MM.1S (cell line): Measurements from ENCODE around the gene UTF1.

Experiments used
- DNase-seq: peaks from one replicate; pipeline ENCODE4 v3.0.0-alpha.2; 2015
- H2AFZ ChIP-seq: fragments of 300-600 bp; sonication (generic); 2 replicates; pipeline ENCODE4 v1.6.0; 2016; ENCODE audit warnings: antibody characterized with exemption, low read length
- H3F3A ChIP-seq: fragments of 300-600 bp; sonication (generic); 2 replicates; pipeline ENCODE4 v1.6.1; 2016; ENCODE audit warnings: mild to moderate bottlenecking, antibody characterized with exemption, low read length, moderate library complexity, mixed read lengths; ENCODE audit not compliant: insufficient read depth
- H3K27ac ChIP-seq: fragments of 300-600 bp; sonication (generic); 2 replicates; pipeline ENCODE4 v1.5.1; 2016; ENCODE audit warnings: mild to moderate bottlenecking, low read length
- H3K27me3 ChIP-seq: fragments of 300-600 bp; sonication (generic); replicated peaks from 2 replicates; pipeline ENCODE4 v1.6.0; 2016; ENCODE audit warnings: low read length; ENCODE audit not compliant: insufficient read depth
- H3K36me3 ChIP-seq: fragments of 300-600 bp; sonication (generic); replicated peaks from 2 replicates; pipeline ENCODE4 v1.6.1; 2016; ENCODE audit warnings: mild to moderate bottlenecking, low read length, mixed read lengths; ENCODE audit not compliant: insufficient read depth
- H3K4me1 ChIP-seq: fragments of 300-600 bp; sonication (generic); 2 replicates; pipeline ENCODE4 v1.6.1; 2016; ENCODE audit warnings: low read length, mixed read lengths
- H3K4me2 ChIP-seq: fragments of 300-600 bp; sonication (generic); 2 replicates; pipeline ENCODE4 v1.6.0; 2016; ENCODE audit warnings: low read depth, low read length
- H3K4me3 ChIP-seq: fragments of 300-600 bp; sonication (generic); 2 replicates; pipeline ENCODE4 v1.5.1; 2016; ENCODE audit warnings: low read length, mixed read lengths
- H3K79me2 ChIP-seq: fragments of 300-600 bp; sonication (generic); 2 replicates; pipeline ENCODE4 v1.6.1; 2016; ENCODE audit warnings: mixed run types, low read length, mixed read lengths
- H3K9ac ChIP-seq: fragments of 300-600 bp; sonication (generic); 2 replicates; pipeline ENCODE4 v1.6.1; 2016; ENCODE audit warnings: low read length, mixed read lengths
- H3K9me2 ChIP-seq: fragments of 300-600 bp; sonication (generic); replicated peaks from 2 replicates; pipeline ENCODE4 v1.6.1; 2016; ENCODE audit warnings: mild to moderate bottlenecking, low read length, mixed read lengths; ENCODE audit not compliant: insufficient read depth
- H3K9me3 ChIP-seq: fragments of 300-600 bp; sonication (generic); replicated peaks from 2 replicates; pipeline ENCODE4 v1.6.1; 2016; ENCODE audit warnings: mild to moderate bottlenecking, low read length, mixed read lengths; ENCODE audit not compliant: insufficient read depth
- H4K20me1 ChIP-seq: fragments of 300-600 bp; sonication (generic); 2 replicates; pipeline ENCODE4 v1.6.1; 2016; ENCODE audit warnings: mild to moderate bottlenecking, low read length, moderate library complexity, mixed read lengths; ENCODE audit not compliant: insufficient read depth
- CTCF ChIP-seq: fragments of 300-600 bp; sonication (generic); IDR thresholded peaks from 2 replicates; pipeline ENCODE4 v1.5.1; 2016; ENCODE audit warnings: antibody characterized with exemption, low read length, mixed read lengths
- EZH2 ChIP-seq: fragments of 300-600 bp; sonication (generic); optimal IDR thresholded peaks from 2 replicates; pipeline ENCODE3; 2017; ENCODE audit warnings: low read depth, mild to moderate bottlenecking, antibody characterized with exemption, low read length, mixed read lengths
- EZH2phosphoT487 ChIP-seq: fragments of 300-600 bp; sonication (generic); IDR thresholded peaks from 2 replicates; pipeline ENCODE4 v1.6.1; 2018; ENCODE audit warnings: antibody characterized with exemption, low read length

Gene UTF1

GRCh38 chr10:133202778-133203651, 27.0 kb upstream of the UTF1 start:
- no peaks in the 10 kb centered on the region for H3F3A ChIP-seq

GRCh38 chr10:133203652-133204195, 26.3 kb upstream of the UTF1 start:
- Histone ChIP-seq H3K4me2 (no peak overlapping the region), H3K9ac (no peak overlapping the region), H3K36me3 (no peaks in the 10 kb centered on the region), H3K9me2 (no peaks in the 10 kb centered on the region), H3F3A (no peaks in the 10 kb centered on the region), H3K27me3 (peaks cover 66% of the 10 kb centered on the region), H3K27ac (no peak overlapping the region), H3K4me3 (no peak overlapping the region), H3K79me2 (no peaks in the 10 kb centered on the region), H3K9me3 (no peaks in the 10 kb centered on the region), H3K4me1 (no peaks in the 10 kb centered on the region), H4K20me1 (no peaks in the 10 kb centered on the region), H2AFZ (no peak overlapping the region)
- TF ChIP-seq EZH2 (no peak), EZH2phosphoT487 (no peak), CTCF (no peak)
- DNase-seq = no peak

More at GRCh38 chr10:133202778-133203651, 27.0 kb upstream of the UTF1 start:
- Histone ChIP-seq H3K9me3 (no peaks in the 10 kb centered on the region), H3K79me2 (no peaks in the 10 kb centered on the region), H3K9ac (no peak overlapping the region), H3K36me3 (no peaks in the 10 kb centered on the region), H3K4me1 (no peaks in the 10 kb centered on the region), H4K20me1 (no peaks in the 10 kb centered on the region), H3K27ac (no peak overlapping the region), H3K27me3 (peaks cover 66% of the 10 kb centered on the region), H3K4me3 (no peak overlapping the region), H2AFZ (no peak overlapping the region), H3K4me2 (no peak overlapping the region), H3K9me2 (no peaks in the 10 kb centered on the region)
- TF ChIP-seq CTCF (no peak), EZH2 (no peak), EZH2phosphoT487 (no peak)
- DNase-seq = no peak

GRCh38 chr10:133204226-133205015, 25.6 kb upstream of the UTF1 start:
- DNase-seq = no peak
- no peaks in the 10 kb centered on the region for H3K9me2 ChIP-seq
- H3K27me3 ChIP-seq = peaks cover 60% of the 10 kb centered on the region
- no peaks in the 10 kb centered on the region for H3K36me3 ChIP-seq
- no peak overlapping the region for H3K4me2 ChIP-seq
- H4K20me1 ChIP-seq = no peaks in the 10 kb centered on the region
- no peaks in the 10 kb centered on the region for H3K79me2 ChIP-seq
- no peak overlapping the region for H3K9ac ChIP-seq
- H2AFZ ChIP-seq = no peak overlapping the region
- no peak overlapping the region for H3K27ac ChIP-seq
- H3F3A ChIP-seq = no peaks in the 10 kb centered on the region
- H3K9me3 ChIP-seq = no peaks in the 10 kb centered on the region
- no peak for TF ChIP-seq CTCF
- no peak for TF ChIP-seq EZH2
- TF ChIP-seq EZH2phosphoT487 = no peak
- H3K4me3 ChIP-seq = no peak overlapping the region
- no peaks in the 10 kb centered on the region for H3K4me1 ChIP-seq
